Measurements from ENCODE around the gene FGG.

- TF ChIP-seq CTCF (IDR thresholded peaks at IDR 0.05) (no peak), POLR2A (IDR thresholded peaks at IDR 0.05) (no peak)
Observed at GRCh38 chr4:154603033-154603943, 9.2 kb downstream of the FGG start.

All from esophagus squamous epithelium (tissue), 4 donors.